Mesendoderm (in vitro differentiated cells): ENCODE data around the gene SUPT6H.
A peak's percentile ranks its signal among the peaks of the same experiment; 100 is the strongest.

ENCODE experiments used
- DNase-seq: peaks from one replicate; pipeline ENCODE4 v3.0.0; 2013
- H2AK5ac ChIP-seq: 2 replicates; pipeline ENCODE4 v1.6.1; 2013; ENCODE audit warnings: low read length, inconsistent platforms
- H2BK120ac ChIP-seq: 2 replicates; pipeline ENCODE4 v1.6.1; 2013; ENCODE audit warnings: low read depth, mild to moderate bottlenecking, low read length, moderate library complexity, mixed read lengths
- H2BK15ac ChIP-seq: replicated peaks from 2 replicates; pipeline ENCODE4 v1.6.1; 2013; ENCODE audit warnings: low read depth, mild to moderate bottlenecking, moderate library complexity
- H2BK5ac ChIP-seq: 2 replicates; pipeline ENCODE4 v1.6.1; 2013; ENCODE audit warnings: low read length, inconsistent platforms
- H3K18ac ChIP-seq: 2 replicates; pipeline ENCODE4 v1.6.1; 2013; ENCODE audit warnings: mild to moderate bottlenecking, low read length, mixed read lengths
- H3K23ac ChIP-seq: one replicate; pipeline ENCODE4 v1.6.1; 2013; ENCODE audit warnings: low read length
- H3K27ac ChIP-seq: 2 replicates; pipeline ENCODE4 v1.5.1; 2013; ENCODE audit warnings: low read depth, mild to moderate bottlenecking, inconsistent platforms, low read length, moderate library complexity
- H3K27me3 ChIP-seq: 2 replicates; pipeline ENCODE4 v1.6.1; 2013; ENCODE audit warnings: low read length, control low read depth, mild to moderate bottlenecking, inconsistent platforms; ENCODE audit not compliant: insufficient read depth, poor library complexity
- H3K36me3 ChIP-seq: 2 replicates; pipeline ENCODE4 v1.6.1; 2013; ENCODE audit warnings: low read length, inconsistent platforms; ENCODE audit not compliant: control insufficient read depth, insufficient read depth
- H3K4ac ChIP-seq: one replicate; pipeline ENCODE4 v1.6.1; 2013; ENCODE audit warnings: low read depth, mild to moderate bottlenecking, low read length, moderate library complexity
- H3K4me1 ChIP-seq: 2 replicates; pipeline ENCODE4 v1.6.1; 2013; ENCODE audit warnings: low read depth, low read length, inconsistent platforms; ENCODE audit not compliant: control insufficient read depth
- H3K4me2 ChIP-seq: 2 replicates; pipeline ENCODE4 v1.6.1; 2013; ENCODE audit warnings: low read length
- H3K4me3 ChIP-seq: 2 replicates; pipeline ENCODE4 v1.5.1; 2013; ENCODE audit warnings: mild to moderate bottlenecking, low read length
- H3K56ac ChIP-seq: one replicate; pipeline ENCODE4 v1.6.1; 2013; ENCODE audit warnings: low read length
- H3K79me1 ChIP-seq: 2 replicates; pipeline ENCODE4 v1.6.1; 2013; ENCODE audit warnings: low read length, inconsistent platforms
- H3K79me2 ChIP-seq: 2 replicates; pipeline ENCODE4 v1.6.1; 2013; ENCODE audit warnings: mild to moderate bottlenecking, low read length; ENCODE audit not compliant: control insufficient read depth, insufficient read depth
- H3K9ac ChIP-seq: 2 replicates; pipeline ENCODE4 v1.6.1; 2013; ENCODE audit warnings: low read length, inconsistent platforms
- H4K5ac ChIP-seq: one replicate; pipeline ENCODE4 v1.6.1; 2013; ENCODE audit warnings: low read length
- H4K8ac ChIP-seq: one replicate; pipeline ENCODE4 v1.6.1; 2013; ENCODE audit warnings: low read depth, mild to moderate bottlenecking, control low read depth, low read length, moderate library complexity
- WGBS: extraction: QIAGEN DNeasy Blood & Tissue Kit; methylation state at CpG from one replicate; pipeline ENCODE4 v1.1.7; 2013; ENCODE audit warnings: low lambda C conversion rate, missing lambda C conversion rate; ENCODE audit not compliant: insufficient coverage; ENCODE audit errors: extremely low coverage; 5-methylcytosine and 5-hydroxymethylcytosine counted together

SUPT6H gene

GRCh38 chr17:28726627-28727491, 64.9 kb downstream of the SUPT6H start:
- H3K27ac ChIP-seq, result peak overlapping the region; percentile 96
- H4K5ac ChIP-seq, result no peak overlapping the region
- peaks cover 13% of the 10 kb centered on the region for H3K36me3 ChIP-seq
- H3K56ac ChIP-seq, result peak overlapping the region; percentile 96
- peak overlapping the region; percentile 96 for H3K4me2 ChIP-seq
- no peak overlapping the region for H4K8ac ChIP-seq
- H2AK5ac ChIP-seq, result no peak overlapping the region
- H3K27me3 ChIP-seq, result no peaks in the 10 kb centered on the region
- H2BK5ac ChIP-seq, result peak overlapping the region; percentile 70
- no peak overlapping the region for H2BK15ac ChIP-seq
- H3K4me1 ChIP-seq, result no peaks in the 10 kb centered on the region
- H3K79me1 ChIP-seq, result peaks cover 6% of the 10 kb centered on the region
- no CpG with 5 or more reads among the region's 57 CpGs for WGBS
- H2BK120ac ChIP-seq, result no peak overlapping the region
- H3K79me2 ChIP-seq, result peaks cover 11% of the 10 kb centered on the region
- peak; percentile 99 for DNase-seq
- peak overlapping the region; percentile 85 for H3K18ac ChIP-seq
- H3K4me3 ChIP-seq, result peak overlapping the region; percentile 63
- H3K4ac ChIP-seq, result peak overlapping the region; percentile 60
- H3K9ac ChIP-seq, result peak overlapping the region; percentile 94
- H3K23ac ChIP-seq, result peak overlapping the region; percentile 51

- Histone ChIP-seq H3K18ac (peak within 1 kb of the TSS; percentile 88), H3K27ac (peak within 1 kb of the TSS; percentile 90), H2BK5ac (peak within 1 kb of the TSS; percentile 84), H3K79me2 (no peaks in the 10 kb centered on the region), H3K23ac (peak within 1 kb of the TSS; percentile 51), H3K79me1 (no peaks in the 10 kb centered on the region), H3K36me3 (peaks cover 4% of the 10 kb centered on the region), H2BK15ac (no peak within 1 kb of the TSS), H3K4me3 (peak within 1 kb of the TSS; percentile 59), H4K8ac (no peak within 1 kb of the TSS), H3K27me3 (no peaks in the 10 kb centered on the region), H2AK5ac (no peak within 1 kb of the TSS), H3K9ac (peak within 1 kb of the TSS; percentile 79), H3K56ac (peak within 1 kb of the TSS; percentile 88), H4K5ac (no peak within 1 kb of the TSS), H3K4me2 (peak within 1 kb of the TSS; percentile 26), H2BK120ac (peak within 1 kb of the TSS; percentile 74), H3K4me1 (no peaks in the 10 kb centered on the region), H3K4ac (peak within 1 kb of the TSS; percentile 77)
- WGBS, result no CpG with 5 or more reads among the region's 64 CpGs
- DNase-seq, result peak; percentile 92
Measured at GRCh38 chr17:28728364-28729200, 66.6 kb downstream of the SUPT6H start, which contains the start of gene NEK8. NEK8 (plus strand) TSS chr17:28728788; CDS start chr17:28728814, 26 bp downstream.

DNA sequence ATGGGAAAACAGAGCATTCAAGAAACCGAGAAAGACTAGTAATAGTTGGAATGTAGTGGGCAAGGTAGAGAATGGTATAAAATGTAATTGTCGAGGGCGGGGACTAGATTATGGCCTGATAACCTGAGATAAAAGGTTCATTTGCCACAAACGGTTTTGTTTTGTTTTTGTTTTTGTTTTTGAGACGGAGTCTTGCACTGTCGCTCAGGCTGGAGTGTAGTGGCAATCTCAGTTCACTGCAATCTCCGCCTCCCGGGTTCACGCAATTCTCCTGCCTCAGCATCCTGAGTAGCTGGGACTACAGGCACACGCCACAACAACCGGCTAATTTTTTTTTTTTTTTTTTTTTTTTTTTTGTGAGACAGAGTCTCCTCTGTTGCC, 67.9 kb downstream of the SUPT6H start:
- no peak overlapping the region for H3K18ac ChIP-seq
- no peak overlapping the region for H3K9ac ChIP-seq
- H2AK5ac ChIP-seq, result no peak overlapping the region
- no peaks in the 10 kb centered on the region for H3K79me2 ChIP-seq
- no peaks in the 10 kb centered on the region for H3K4me1 ChIP-seq
- H2BK120ac ChIP-seq, result no peak overlapping the region
- H3K4ac ChIP-seq, result no peak overlapping the region
- peak overlapping the region; percentile 22 for H3K56ac ChIP-seq
- 100% methylated on average over 3 of the region's 11 CpGs for WGBS
- H3K27ac ChIP-seq, result no peak overlapping the region
- H3K4me2 ChIP-seq, result no peak overlapping the region
- no peak overlapping the region for H4K8ac ChIP-seq
- no peak overlapping the region for H2BK5ac ChIP-seq
- no peak overlapping the region for H3K23ac ChIP-seq
- no peak overlapping the region for H3K4me3 ChIP-seq
- H3K79me1 ChIP-seq, result no peaks in the 10 kb centered on the region
- no peak overlapping the region for H4K5ac ChIP-seq
- DNase-seq, result no peak
- no peak overlapping the region for H2BK15ac ChIP-seq
- H3K36me3 ChIP-seq, result no peaks in the 10 kb centered on the region
- no peaks in the 10 kb centered on the region for H3K27me3 ChIP-seq

DNA sequence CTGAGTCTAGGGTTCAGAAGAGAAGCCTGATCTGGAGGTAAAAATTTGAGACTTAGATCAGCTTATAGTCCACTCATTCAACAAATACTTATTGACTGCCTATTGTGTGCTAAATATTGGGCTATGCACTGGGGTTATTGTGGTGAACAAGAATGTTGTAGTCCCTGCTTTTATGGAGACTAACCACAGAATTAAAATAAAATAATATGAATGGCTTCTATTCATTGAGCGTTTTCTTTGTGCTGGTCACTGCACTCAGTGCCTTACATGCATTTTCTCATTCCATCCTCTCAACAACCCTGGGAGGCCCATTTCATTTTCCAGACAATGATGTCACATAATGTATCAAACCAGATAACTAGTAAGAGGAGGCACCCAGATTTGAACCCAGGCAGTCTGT, 71.3 kb downstream of the SUPT6H start:
- H2AK5ac ChIP-seq, result no peak overlapping the region
- no peaks in the 10 kb centered on the region for H3K79me1 ChIP-seq
- no peak overlapping the region for H3K23ac ChIP-seq
- no peak overlapping the region for H3K4me3 ChIP-seq
- H3K18ac ChIP-seq, result no peak overlapping the region
- no peak overlapping the region for H3K4ac ChIP-seq
- no peak overlapping the region for H2BK120ac ChIP-seq
- H3K56ac ChIP-seq, result no peak overlapping the region
- H3K27me3 ChIP-seq, result no peaks in the 10 kb centered on the region
- H3K4me1 ChIP-seq, result no peaks in the 10 kb centered on the region
- no peaks in the 10 kb centered on the region for H3K79me2 ChIP-seq
- H2BK15ac ChIP-seq, result no peak overlapping the region
- no peak overlapping the region for H2BK5ac ChIP-seq
- no peak overlapping the region for H4K5ac ChIP-seq
- no peak overlapping the region for H3K9ac ChIP-seq
- no peaks in the 10 kb centered on the region for H3K36me3 ChIP-seq
- H4K8ac ChIP-seq, result no peak overlapping the region
- no peak for DNase-seq
- no peak overlapping the region for H3K27ac ChIP-seq
- H3K4me2 ChIP-seq, result no peak overlapping the region
- no CpG with 5 or more reads among the region's 1 CpG for WGBS

DNA sequence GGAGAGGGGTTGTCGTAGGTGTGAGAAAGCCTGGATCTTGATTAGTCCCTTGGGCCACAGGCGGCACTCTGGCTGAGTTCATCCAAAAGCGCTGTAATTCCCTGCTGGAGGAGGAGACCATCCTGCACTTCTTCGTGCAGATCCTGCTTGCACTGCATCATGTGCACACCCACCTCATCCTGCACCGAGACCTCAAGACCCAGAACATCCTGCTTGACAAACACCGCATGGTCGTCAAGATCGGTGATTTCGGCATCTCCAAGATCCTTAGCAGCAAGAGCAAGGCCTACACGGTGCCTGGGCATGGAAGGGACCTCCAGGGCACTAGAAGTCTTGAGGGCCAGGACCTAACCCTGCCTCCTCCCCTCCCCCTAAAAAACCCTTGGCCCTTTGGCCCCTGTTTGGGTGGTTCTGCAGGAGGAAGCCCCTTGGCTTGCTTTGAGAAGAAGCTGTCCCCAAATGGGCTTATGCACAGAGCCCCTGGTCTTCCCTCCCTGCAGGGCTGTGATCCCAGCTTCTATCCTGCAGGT, 72.8 kb downstream of the SUPT6H start:
- Histone ChIP-seq H3K4ac (no peak overlapping the region), H3K79me1 (no peaks in the 10 kb centered on the region), H2BK15ac (no peak overlapping the region), H3K27me3 (no peaks in the 10 kb centered on the region), H2BK5ac (no peak overlapping the region), H3K23ac (no peak overlapping the region), H3K36me3 (no peaks in the 10 kb centered on the region), H4K8ac (no peak overlapping the region), H2BK120ac (no peak overlapping the region), H3K4me2 (no peak overlapping the region), H3K9ac (no peak overlapping the region), H3K79me2 (no peaks in the 10 kb centered on the region), H4K5ac (no peak overlapping the region), H2AK5ac (no peak overlapping the region), H3K4me1 (no peaks in the 10 kb centered on the region), H3K4me3 (no peak overlapping the region), H3K18ac (no peak overlapping the region), H3K27ac (no peak overlapping the region), H3K56ac (no peak overlapping the region)
- DNase-seq, result no peak
- WGBS, result no CpG with 5 or more reads among the region's 10 CpGs
